Measurements from ENCODE around the gene ARMC3. TPM values are rescaled to one million over a fixed set of nuclear protein-coding genes. Genes with fewer than 3 reads are reported as not detected.
A peak's percentile ranks its signal among the peaks of the same experiment; 100 is the strongest.

Gene ARMC3
- total RNA-seq, 1 experiment from 2014 or later = 0.61 TPM

DNA sequence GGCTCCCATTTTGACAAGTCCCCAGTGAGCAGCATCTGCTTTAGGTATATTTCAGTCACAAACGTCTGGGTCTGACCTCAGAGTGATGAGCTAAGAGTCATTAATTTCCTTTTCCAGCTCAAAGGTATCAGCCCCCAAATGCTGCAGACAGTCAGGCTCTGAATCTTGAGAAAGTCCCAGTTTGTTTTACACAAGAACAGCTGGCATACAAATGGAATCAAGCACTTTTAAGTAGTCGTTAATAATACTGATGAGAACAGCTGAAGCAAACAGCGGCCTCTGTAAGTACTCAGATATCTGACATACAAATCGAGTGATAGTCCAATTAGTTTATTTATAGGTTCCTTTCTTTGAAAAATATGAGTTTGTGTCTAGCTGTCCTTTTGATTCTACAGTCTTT lies 118.2 kb downstream of the ARMC3 start:
- H3K4me1 Mint-ChIP-seq (ENCODE audit: low read depth, unreplicated experiment) = peaks cover 8% of the 10 kb centered on the region
- peaks cover 11% of the 10 kb centered on the region for H3K4me1 ChIP-seq
- H3K36me3 Mint-ChIP-seq (ENCODE audit: insufficient read depth, unreplicated experiment) = no peaks in the 10 kb centered on the region
- no peaks in the 10 kb centered on the region for H3K9me3 Mint-ChIP-seq (ENCODE audit: unreplicated experiment)
- no peak overlapping the region for H3K4me3 Mint-ChIP-seq (ENCODE audit: unreplicated experiment)
- H3K36me3 ChIP-seq (ENCODE audit: control insufficient read depth, insufficient read depth, low read length) = no peaks in the 10 kb centered on the region
- CTCF ChIA-PET = no interaction called here
- TF ChIP-seq, protein P1, sequence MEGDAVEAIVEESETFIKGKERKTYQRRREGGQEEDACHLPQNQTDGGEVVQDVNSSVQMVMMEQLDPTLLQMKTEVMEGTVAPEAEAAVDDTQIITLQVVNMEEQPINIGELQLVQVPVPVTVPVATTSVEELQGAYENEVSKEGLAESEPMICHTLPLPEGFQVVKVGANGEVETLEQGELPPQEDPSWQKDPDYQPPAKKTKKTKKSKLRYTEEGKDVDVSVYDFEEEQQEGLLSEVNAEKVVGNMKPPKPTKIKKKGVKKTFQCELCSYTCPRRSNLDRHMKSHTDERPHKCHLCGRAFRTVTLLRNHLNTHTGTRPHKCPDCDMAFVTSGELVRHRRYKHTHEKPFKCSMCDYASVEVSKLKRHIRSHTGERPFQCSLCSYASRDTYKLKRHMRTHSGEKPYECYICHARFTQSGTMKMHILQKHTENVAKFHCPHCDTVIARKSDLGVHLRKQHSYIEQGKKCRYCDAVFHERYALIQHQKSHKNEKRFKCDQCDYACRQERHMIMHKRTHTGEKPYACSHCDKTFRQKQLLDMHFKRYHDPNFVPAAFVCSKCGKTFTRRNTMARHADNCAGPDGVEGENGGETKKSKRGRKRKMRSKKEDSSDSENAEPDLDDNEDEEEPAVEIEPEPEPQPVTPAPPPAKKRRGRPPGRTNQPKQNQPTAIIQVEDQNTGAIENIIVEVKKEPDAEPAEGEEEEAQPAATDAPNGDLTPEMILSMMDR (IDR thresholded peaks at IDR 0.05; ENCODE audit: insufficient read depth in 1 of 2, low read depth in 1 of 2, low read length in 1 of 2, severe bottlenecking in 1 of 2, unreplicated experiment in 1 of 2) = no peak
- no peak overlapping the region for H3K27ac Mint-ChIP-seq (ENCODE audit: unreplicated experiment)
- POLR2A ChIA-PET = no interaction called here
- BruUV-seq (replicated peaks) = no TSS peak
- no peaks in the 10 kb centered on the region for H3K27me3 Mint-ChIP-seq (ENCODE audit: insufficient read depth, unreplicated experiment)
- no peaks in the 10 kb centered on the region for H3K27me3 ChIP-seq (replicated peaks; ENCODE audit: control insufficient read depth, insufficient read depth, low read length)
- DNase-seq = no peak
- H3K9me3 ChIP-seq = no peaks in the 10 kb centered on the region
- H3K4me3 ChIP-seq (ENCODE audit: low read depth, low read length) = no peak overlapping the region
- intact Hi-C loops (cut with micrococcal nuclease; ENCODE audit: unreplicated experiment) = no loop called here

- BruUV-seq (replicated peaks) = no TSS peak
- Histone ChIP-seq H3K27me3 (replicated peaks; ENCODE audit: control insufficient read depth, insufficient read depth, low read length) (no peaks in the 10 kb centered on the region), H3K9me3 (no peaks in the 10 kb centered on the region), H3K4me1 (peaks cover 23% of the 10 kb centered on the region), H3K36me3 (ENCODE audit: control insufficient read depth, insufficient read depth, low read length) (no peaks in the 10 kb centered on the region), H3K4me3 (ENCODE audit: low read depth, low read length) (no peak overlapping the region)
- ChIA-PET CTCF (no interaction called here), POLR2A (no interaction called here)
- H3K4me1 Mint-ChIP-seq (ENCODE audit: low read depth, unreplicated experiment) = peaks cover 14% of the 10 kb centered on the region
- no peaks in the 10 kb centered on the region for H3K27me3 Mint-ChIP-seq (ENCODE audit: insufficient read depth, unreplicated experiment)
- intact Hi-C loops (cut with micrococcal nuclease; ENCODE audit: unreplicated experiment) = no loop called here
- peak overlapping the region; percentile 5 for H3K27ac Mint-ChIP-seq (ENCODE audit: unreplicated experiment)
- H3K9me3 Mint-ChIP-seq (ENCODE audit: unreplicated experiment) = no peaks in the 10 kb centered on the region
- TF ChIP-seq, protein P1 (IDR thresholded peaks at IDR 0.05; ENCODE audit: insufficient read depth in 1 of 2, low read depth in 1 of 2, low read length in 1 of 2, severe bottlenecking in 1 of 2, unreplicated experiment in 1 of 2) = no peak
- no peak for DNase-seq
- H3K4me3 Mint-ChIP-seq (ENCODE audit: unreplicated experiment) = no peak overlapping the region
- H3K36me3 Mint-ChIP-seq (ENCODE audit: insufficient read depth, unreplicated experiment) = no peaks in the 10 kb centered on the region
Observed at GRCh38 chr10:23047201-23048050, 119.6 kb downstream of the ARMC3 start.

DNA sequence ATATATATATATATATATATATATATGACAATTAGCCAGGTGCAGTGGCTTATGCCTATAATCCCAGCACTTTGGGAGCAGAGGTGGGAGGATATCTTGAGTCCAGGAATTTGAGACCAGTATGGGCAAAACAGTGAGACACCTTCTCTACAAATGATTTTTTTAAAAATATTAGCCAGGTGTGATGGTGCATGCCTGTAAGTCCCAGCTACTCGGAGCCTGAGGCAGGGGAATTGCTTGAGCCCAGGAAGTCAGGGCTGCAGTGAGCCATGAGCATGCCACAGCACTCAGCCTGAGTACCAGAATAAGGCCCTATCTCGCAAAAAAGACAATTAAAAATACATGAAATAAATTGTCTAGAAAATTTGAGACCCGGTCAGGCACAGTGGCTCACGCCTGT lies 120.3 kb downstream of the ARMC3 start:
- Mint-ChIP-seq H3K36me3 (ENCODE audit: insufficient read depth, unreplicated experiment) (no peaks in the 10 kb centered on the region), H3K4me3 (ENCODE audit: unreplicated experiment) (no peak overlapping the region), H3K27ac (ENCODE audit: unreplicated experiment) (no peak overlapping the region), H3K27me3 (ENCODE audit: insufficient read depth, unreplicated experiment) (no peaks in the 10 kb centered on the region), H3K4me1 (ENCODE audit: low read depth, unreplicated experiment) (peaks cover 14% of the 10 kb centered on the region), H3K9me3 (ENCODE audit: unreplicated experiment) (no peaks in the 10 kb centered on the region)
- Histone ChIP-seq H3K9me3 (no peaks in the 10 kb centered on the region), H3K36me3 (ENCODE audit: control insufficient read depth, insufficient read depth, low read length) (no peaks in the 10 kb centered on the region), H3K27me3 (replicated peaks; ENCODE audit: control insufficient read depth, insufficient read depth, low read length) (no peaks in the 10 kb centered on the region), H3K4me1 (peaks cover 30% of the 10 kb centered on the region), H3K4me3 (ENCODE audit: low read depth, low read length) (no peak overlapping the region)
- intact Hi-C loops (cut with micrococcal nuclease; ENCODE audit: unreplicated experiment) = no loop called here
- ChIA-PET CTCF (no interaction called here), POLR2A (no interaction called here)
- TF ChIP-seq, protein P1 (IDR thresholded peaks at IDR 0.05; ENCODE audit: insufficient read depth in 1 of 2, low read depth in 1 of 2, low read length in 1 of 2, severe bottlenecking in 1 of 2, unreplicated experiment in 1 of 2) = no peak
- BruUV-seq (replicated peaks) = no TSS peak
- DNase-seq = no peak
